ENCODE measurements around the gene SRSF2.
A peak's percentile ranks its signal among the peaks of the same experiment; 100 is the strongest.
"Not testable (repeated sequence)": the region's sequence is repeated elsewhere in the genome, so short reads cannot be mapped to it uniquely, and the experiment has no call there.

The SRSF2 gene

DNA sequence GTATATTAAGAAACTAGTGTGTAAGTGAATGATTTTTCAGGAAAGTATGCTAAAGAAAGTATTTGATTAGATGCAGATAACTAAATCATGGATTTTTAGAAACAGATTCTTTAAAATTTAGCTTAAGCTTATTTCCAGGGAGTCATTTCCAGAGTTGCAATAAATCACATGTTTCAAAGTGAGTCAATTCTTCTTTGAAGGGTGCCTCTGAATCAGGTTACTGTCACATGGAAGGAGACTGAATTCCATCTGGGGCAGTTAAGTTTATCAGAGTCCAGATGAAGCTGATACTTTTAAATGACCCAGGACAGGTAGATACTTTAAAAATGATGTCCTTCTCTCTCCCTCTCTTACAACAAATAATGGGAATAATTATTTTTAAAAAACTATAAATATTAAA is 5.8 kb upstream of the SRSF2 start:
- no peaks in the 10 kb centered on the region for H3K9me3 ChIP-seq (ENCODE audit: severe bottlenecking)
- TF ChIP-seq CTCF (IDR thresholded peaks at IDR 0.05; ENCODE audit: low read depth, low read length) = no peak
- no peaks in the 10 kb centered on the region for H3K27me3 ChIP-seq (ENCODE audit: insufficient read depth, low read depth, severe bottlenecking)
- no peak for DNase-seq
- no peak overlapping the region for H3K27ac ChIP-seq
- no peak overlapping the region for H3K4me3 ChIP-seq (ENCODE audit: low read depth, low read length)
- peaks cover 68% of the 10 kb centered on the region for H3K36me3 ChIP-seq

DNA sequence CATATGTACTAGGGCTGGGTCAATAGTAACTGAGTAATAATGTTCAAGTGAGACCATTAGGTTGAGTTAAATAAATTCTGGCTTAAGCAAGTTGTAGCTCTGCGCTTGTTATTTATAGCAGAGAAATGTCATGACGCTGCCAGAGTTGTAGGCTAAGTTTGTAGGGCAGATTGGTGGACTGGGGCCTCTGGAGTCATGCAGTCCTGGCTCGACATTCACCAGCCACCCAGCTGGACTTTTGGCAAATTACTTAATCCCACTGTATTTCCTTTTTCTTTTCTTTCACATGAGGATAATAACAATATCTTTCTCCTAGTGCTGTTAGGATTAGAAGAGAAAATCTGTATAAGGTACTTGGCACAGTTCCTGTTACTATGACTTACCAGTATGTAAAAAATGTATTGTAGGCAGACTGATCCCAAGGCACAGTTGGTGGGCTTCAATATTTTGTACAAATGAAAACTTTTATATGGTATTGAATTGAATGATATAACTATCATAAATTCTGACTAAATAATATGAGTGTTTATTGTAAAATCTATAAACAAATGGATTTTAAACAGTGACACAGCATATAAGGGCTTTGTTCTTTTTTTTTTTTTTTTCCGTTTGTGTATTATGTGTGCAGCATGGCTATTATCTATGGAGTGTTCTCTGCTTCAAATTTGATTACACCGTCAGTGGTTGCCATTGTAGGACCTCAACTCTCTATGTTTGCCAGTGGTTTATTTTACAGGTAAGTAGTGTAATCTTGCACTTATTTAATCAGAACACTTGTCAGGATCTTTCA is 3.4 kb upstream of the SRSF2 start:
- Histone ChIP-seq H3K36me3 (peaks cover 62% of the 10 kb centered on the region), H3K27ac (no peak overlapping the region), H3K27me3 (ENCODE audit: insufficient read depth, low read depth, severe bottlenecking) (no peaks in the 10 kb centered on the region), H3K4me3 (ENCODE audit: low read depth, low read length) (no peak overlapping the region), H3K9me3 (ENCODE audit: severe bottlenecking) (no peaks in the 10 kb centered on the region)
- TF ChIP-seq CTCF (IDR thresholded peaks at IDR 0.05; ENCODE audit: low read depth, low read length) = no peak
- DNase-seq = no peak

- H3K27me3 ChIP-seq (ENCODE audit: insufficient read depth, low read depth, severe bottlenecking); DNase-seq; H3K9me3 ChIP-seq (ENCODE audit: severe bottlenecking): not testable (repeated sequence)
- H3K27ac ChIP-seq = peak overlapping the region; percentile 5; the same call in 1 of the 2 replicates
- H3K36me3 ChIP-seq = peaks cover 62% of the 10 kb centered on the region
- peak overlapping the region; percentile 97 for H3K4me3 ChIP-seq (ENCODE audit: low read depth, low read length)
Measured at GRCh38 chr17:76739568-76740115, 2.5 kb upstream of the SRSF2 start.

- no peak for DNase-seq
- H3K27me3 ChIP-seq (ENCODE audit: insufficient read depth, low read depth, severe bottlenecking) = no peaks in the 10 kb centered on the region
- peaks cover 62% of the 10 kb centered on the region for H3K36me3 ChIP-seq
- peak overlapping the region; percentile 97 for H3K4me3 ChIP-seq (ENCODE audit: low read depth, low read length)
- H3K9me3 ChIP-seq (ENCODE audit: severe bottlenecking) = no peaks in the 10 kb centered on the region
- H3K27ac ChIP-seq = peak overlapping the region; percentile 100
- TF ChIP-seq CTCF (IDR thresholded peaks at IDR 0.05; ENCODE audit: low read depth, low read length) = no peak
Measured at GRCh38 chr17:76738468-76738850, 1.3 kb upstream of the SRSF2 start.

GRCh38 chr17:76737676-76738467 is 741 bp upstream of the SRSF2 start, which contains the start of gene MFSD11:
TSS of gene MFSD11 (plus strand) at chr17:76738119. CDS start at chr17:76738353, 234 bp downstream.
- H3K36me3 ChIP-seq = peaks cover 62% of the 10 kb centered on the region
- peak within 1 kb of the TSS; percentile 100 for H3K27ac ChIP-seq
- H3K4me3 ChIP-seq (ENCODE audit: low read depth, low read length) = peak within 1 kb of the TSS; percentile 97
- no peaks in the 10 kb centered on the region for H3K9me3 ChIP-seq (ENCODE audit: severe bottlenecking)
- no peak for TF ChIP-seq CTCF (IDR thresholded peaks at IDR 0.05; ENCODE audit: low read depth, low read length)
- no peaks in the 10 kb centered on the region for H3K27me3 ChIP-seq (ENCODE audit: insufficient read depth, low read depth, severe bottlenecking)
- peak; percentile 98 for DNase-seq
